GM21381 (cell line): Measurements from ENCODE around the gene RTP2.

Experiments
- ATAC-seq: cut with Tn5 transposase; IDR thresholded peaks from one replicate; pipeline ENCODE4 v1.9.1; 2021; ENCODE audit warnings: mild to moderate bottlenecking, moderate library complexity; ENCODE audit not compliant: unreplicated experiment

RTP2 gene

GRCh38 chr3:187702507-187703033 is at the start of gene RTP2:
Gene RTP2, minus strand, starts transcription at chr3:187702557. Its CDS starts 429 bp downstream, at chr3:187702128.
- no peak for ATAC-seq

- ATAC-seq, result no peak
Observed at GRCh38 chr3:187750513-187751123, 48.3 kb upstream of the RTP2 start.

DNA sequence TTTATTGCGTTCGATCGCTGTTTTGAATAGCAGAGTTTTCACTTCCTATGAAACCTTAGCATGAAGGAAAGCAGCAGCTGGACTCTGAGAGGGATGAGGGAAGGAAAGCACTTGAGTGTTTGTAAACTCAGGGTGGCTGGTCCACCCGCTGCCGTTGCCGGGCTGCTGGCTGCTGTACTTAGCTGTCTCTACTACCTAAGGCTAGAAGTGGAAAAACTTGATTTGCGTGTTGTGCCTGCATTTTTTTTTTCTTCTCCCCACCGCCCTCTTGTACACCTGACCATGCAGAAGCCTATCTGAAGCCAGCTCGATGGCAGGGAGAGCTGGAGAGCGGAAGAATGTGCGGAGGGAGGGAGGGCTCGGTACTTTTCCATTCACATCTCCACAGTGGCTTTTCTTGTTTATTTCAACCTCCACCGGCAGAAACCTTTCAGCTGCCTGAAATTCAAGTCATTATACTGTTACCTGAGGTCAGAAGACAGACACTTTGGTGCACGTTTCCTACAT is 47.7 kb upstream of the RTP2 start:
- ATAC-seq, result no peak

GRCh38 chr3:187748050-187748481 is 45.7 kb upstream of the RTP2 start:
- peak; percentile 39 for ATAC-seq

- ATAC-seq, result no peak
Observed at GRCh38 chr3:187747506-187747905, 45.1 kb upstream of the RTP2 start.

DNA sequence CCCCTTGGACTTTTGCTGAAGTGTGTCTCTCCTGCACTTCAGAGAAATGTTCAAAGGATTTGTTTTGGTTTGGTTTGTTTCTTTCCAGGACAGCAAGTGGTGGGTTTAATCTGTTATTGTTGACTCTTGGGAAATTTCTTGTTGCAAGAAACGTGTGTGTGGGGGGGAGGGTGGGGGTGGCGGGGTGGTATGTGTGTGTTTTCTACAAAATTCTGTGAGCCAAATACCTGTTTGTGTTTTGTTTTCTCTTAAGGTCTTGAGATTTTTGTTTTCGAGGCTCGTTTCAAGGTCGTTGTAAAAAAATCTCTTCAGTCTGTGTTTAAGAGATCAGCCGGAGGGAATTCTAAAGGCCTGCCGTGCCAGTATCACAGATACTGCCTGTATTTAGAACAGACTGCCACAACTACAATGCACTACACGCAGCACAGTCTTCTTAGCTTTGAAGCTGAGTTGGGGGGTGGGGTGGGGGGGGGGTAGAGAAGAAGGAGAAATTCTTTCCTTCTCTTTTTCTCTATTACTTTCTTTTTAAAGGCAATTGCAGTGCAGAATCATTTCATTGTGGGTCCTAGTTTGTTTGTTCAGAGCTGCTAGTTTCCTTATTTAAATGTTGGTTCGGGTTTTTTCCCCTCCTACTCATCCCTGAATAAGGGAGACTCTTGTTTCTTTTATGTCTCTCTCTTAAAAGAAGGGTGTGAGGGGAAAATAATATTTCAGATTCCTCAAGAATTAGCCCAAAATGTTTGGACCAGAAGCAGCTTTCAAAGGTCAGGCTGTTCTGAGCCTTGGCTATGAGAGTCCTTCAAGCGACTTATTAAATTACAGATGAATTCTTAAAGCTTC is 44.3 kb upstream of the RTP2 start:
- ATAC-seq, result no peak

DNA sequence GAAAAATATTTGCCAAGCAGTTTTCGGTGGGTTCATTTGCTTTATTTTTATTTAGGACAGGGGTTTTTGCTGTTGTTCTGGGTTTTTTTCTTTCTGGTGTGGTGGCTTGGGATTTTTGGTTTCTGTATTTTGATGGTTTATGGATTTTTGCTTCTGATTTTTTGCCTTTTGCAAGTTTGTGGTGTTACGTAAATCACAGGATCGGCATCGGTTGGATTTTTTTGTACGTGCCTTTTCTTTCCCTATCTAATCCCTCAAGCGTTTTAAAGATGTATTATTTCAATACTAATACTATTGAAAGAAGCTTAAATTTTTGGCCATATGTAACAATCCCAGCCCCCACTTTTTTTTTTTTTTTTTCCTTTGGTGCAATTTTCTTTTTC is 43.7 kb upstream of the RTP2 start:
- no peak for ATAC-seq

GRCh38 chr3:187745201-187746058 is 43.1 kb upstream of the RTP2 start, which contains the start of gene BCL6:
Gene BCL6, minus strand, starts transcription at chr3:187745468. Its CDS starts 11,775 bp downstream, at chr3:187733693.
- peak; percentile 72 for ATAC-seq

DNA sequence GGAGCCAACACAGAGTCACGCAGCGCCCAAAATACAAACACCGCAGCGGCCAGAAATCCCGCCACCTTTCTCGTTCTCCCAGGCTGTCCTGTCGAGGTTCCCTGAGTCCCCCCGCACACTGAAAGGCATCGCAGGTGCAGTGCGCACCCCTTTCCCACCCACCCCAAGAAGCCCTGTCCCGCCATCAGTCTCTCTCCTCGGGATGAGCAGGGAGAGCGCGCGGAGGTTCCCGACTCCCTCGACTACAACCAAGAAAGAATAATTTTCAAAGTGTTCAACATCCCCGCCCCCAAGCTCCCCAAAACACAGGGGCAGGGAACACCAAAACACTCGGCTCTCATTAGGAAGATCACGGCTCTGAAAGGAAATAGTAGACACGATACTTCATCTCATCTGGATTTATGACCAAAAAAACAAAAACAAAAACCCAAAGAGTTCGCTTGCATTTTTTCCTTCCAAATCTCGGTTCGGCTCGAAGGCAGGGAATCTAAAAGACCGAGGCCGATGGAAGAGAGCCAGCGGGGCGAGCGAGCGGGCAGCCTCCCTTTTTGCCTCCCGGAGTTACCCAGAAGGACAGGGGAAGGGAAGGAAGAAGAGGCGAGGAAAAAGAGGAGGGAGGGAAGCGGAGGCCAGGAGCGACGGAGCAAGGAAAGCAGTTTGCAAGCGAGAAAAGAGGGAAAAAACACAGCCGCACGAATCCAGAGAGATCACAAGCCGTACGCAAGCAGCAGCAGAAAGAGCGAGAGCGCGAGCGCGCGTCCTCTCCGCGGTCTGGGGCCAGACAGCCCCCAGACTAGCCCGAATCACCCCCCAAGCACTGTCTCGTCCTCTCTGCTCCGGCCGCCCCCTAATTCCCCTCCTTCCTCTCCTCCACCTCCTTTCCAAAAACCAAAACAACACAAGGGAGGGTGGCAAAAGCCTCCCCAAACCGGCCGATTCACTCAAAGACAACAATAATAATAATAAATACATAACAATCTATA is 42.1 kb upstream of the RTP2 start:
- ATAC-seq, result no peak

DNA sequence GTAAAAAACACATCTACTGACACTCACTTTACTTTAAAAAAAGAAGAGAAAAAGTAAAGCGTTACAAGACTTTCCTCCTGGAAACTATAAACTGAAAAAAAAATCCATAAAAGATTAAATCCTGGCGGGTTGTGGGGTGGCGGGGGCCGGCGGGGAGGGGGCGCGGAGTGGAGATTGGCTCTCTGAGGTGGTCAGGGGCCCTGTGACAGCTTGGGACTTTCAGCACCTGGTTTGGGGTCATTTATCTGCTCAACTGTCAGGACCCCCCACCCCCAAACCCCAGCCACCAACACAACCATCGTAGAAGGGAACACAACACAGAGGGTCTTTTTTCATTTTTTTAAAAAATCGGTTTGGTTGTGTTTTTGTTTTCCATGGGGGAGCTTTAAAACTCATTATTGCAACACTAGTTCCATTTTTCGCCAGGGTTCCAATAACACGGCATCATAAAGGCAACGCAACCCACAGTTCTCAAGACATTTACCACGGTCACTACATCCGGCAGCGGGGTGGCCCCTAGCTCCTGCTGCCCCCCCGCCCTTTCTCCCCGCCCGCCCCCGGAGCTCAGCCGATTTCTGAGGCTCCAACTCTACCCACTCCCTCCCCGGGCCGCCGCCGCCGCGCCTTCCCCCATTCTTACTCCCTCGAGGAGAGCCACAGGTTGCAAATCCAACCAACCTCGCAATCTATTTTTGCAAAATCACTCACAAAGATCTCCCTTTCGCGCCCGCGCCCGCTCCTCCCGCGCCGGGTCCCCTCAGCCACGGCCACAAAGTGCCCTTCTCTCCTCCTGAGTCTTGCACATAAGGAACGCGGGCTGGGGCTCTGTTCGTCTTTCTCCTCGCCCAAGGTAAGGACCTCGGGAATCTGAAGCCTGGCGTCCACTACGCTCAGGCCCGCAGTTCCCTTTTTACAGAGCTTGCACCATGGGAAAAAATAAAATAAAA is 41.1 kb upstream of the RTP2 start:
- ATAC-seq, result no peak

DNA sequence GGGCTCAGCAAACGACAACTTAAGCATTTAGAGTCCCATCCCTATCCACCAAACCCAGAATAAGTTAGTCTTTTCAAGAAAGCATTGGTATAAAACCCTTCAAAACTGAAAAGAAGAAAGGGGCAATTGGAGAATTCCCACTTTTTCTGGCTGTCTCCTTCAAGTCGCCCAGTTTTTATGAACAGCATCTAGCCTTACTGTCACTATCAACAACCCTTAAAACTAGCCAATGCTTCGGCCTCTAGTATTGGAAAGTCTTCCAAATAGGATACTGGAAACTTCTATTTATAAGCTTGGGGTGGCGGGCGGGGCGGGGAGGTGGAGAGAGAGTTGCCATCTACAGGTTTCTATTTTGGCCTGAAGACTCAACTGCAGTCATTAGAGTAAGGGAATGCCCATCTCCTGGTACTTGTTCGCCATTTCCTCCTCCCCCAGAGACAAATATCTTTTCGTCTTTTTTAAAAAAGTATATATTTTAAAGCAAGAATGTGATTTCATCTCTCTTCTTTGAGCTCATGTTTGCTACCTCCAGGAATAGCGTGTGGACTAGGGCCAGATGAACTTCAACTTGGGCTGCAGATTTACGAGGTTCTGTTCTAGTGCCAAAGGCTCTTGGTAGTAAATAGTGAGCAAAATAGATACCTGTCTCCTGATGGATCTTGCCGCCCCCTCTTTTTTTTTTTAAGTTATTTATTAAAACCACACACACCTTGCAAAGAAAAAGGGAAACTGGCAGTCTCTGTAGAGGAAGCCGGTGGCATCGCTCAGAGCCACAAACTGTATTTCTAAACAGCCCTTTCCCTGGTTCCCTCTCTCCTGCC is 40.2 kb upstream of the RTP2 start:
- ATAC-seq, result no peak

DNA sequence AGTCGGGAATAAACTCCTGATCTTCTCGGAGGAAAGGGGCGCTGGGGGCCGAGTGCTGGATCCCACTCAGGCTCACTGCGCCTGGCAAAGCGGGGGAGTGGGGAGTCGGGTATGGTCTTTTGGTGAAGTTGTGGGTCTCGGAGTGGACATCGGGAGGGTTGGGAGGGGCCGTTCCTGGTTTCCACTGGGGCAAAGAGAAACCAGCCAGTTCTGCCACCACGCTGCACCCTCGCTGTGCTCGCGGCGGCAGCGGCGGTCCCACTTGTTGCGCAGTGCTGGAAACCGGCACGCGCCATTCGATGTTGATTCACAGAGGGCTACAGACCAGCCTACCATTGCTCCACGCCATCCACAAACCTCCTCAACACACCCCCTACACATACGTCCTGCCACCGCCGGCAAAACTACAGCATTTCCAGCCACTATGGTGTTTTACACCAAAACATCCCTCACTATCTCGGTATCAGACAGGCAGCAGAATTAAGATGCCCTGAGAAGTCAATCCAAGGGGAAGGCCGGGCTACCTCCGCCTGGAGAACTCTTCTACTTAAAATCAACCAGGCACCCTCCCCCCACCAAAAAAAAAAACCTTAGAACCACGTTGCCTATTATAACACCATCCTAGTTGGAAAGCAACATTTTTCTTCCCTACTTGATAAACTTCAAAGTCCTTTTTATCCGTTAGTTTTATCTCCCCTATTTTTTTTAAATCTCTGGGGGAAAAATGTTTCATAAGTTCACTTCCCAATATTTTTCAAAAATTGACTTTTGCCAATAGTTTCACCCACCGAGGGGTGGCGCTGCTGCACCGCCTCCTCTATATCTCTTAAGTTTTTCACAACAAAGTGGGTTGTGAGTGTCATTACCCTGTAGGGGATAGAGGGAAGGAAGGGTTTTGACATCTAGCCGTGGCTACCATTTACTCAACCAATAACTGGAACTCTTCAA is 39.3 kb upstream of the RTP2 start:
- no peak for ATAC-seq

- no peak for ATAC-seq
Observed at GRCh38 chr3:187740421-187741399, 38.4 kb upstream of the RTP2 start.

- peak; percentile 41 for ATAC-seq
Observed at GRCh38 chr3:187739561-187740332, 37.4 kb upstream of the RTP2 start.

DNA sequence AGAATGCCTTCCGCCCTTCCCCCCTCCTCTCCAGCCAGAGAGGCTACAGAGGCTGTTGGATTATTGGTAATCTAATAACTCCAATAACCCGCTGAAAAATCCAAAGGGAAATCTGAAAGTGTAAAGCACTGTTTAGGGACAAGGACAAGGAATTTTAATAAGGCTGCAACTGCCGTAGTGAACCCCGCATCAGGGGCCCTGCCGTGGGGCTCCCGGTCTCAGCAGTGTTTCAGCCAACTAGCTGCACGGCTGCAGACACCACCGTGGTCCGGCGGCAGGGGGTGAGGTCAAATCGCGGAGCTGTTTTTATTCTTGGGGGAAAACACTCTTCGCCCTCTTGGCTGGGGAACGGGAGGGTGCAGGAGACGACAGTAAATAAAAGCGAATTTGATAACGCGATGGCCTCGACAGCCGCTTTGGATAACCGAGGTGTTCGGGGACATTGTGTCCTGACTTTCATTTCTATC is 36.8 kb upstream of the RTP2 start:
- ATAC-seq, result no peak
